Spleen (tissue), 11 donors: ENCODE data around the gene NAPB. TPM values are rescaled to one million over a fixed set of nuclear protein-coding genes. Genes with fewer than 3 reads are reported as not detected.
"Not testable (repeated sequence)": the region's sequence is repeated elsewhere in the genome, so short reads cannot be mapped to it uniquely, and the experiment has no call there.

Experiments used
- DNase-seq: peaks from one replicate; pipeline ENCODE4 v3.0.0-alpha.2; 2020
- H3K27ac ChIP-seq, 8 donors: fragments of 200-600 bp; sonication (generic) in 7 of 8; 1 replicate in 4 of 8; 2 replicates in 4 of 8; pipeline versions ENCODE4 v1.5.0 to v1.8.0; 2016 to 2021; ENCODE audit warnings: inconsistent platforms in 4 of 8, mild to moderate bottlenecking in 4 of 8, moderate library complexity in 1 of 8
- H3K27me3 ChIP-seq, 7 donors: fragments of 200-600 bp; sonication (generic) in 6 of 7; replicated peaks in 1 of 7; 1 replicate in 4 of 7; 2 replicates in 3 of 7; pipeline versions ENCODE4 v1.5.0 to v1.8.0; 2016 to 2021; ENCODE audit warnings: inconsistent platforms in 3 of 7, mild to moderate bottlenecking in 1 of 7
- H3K36me3 ChIP-seq, 6 donors: fragments of 200-600 bp; sonication (generic) in 5 of 6; 1 replicate in 4 of 6; 2 replicates in 2 of 6; pipeline versions ENCODE4 v1.5.0 to v1.8.0; 2016 to 2021; ENCODE audit warnings: inconsistent platforms in 2 of 6
- H3K4me1 ChIP-seq, 6 donors: fragments of 200-600 bp; sonication (generic) in 5 of 6; 1 replicate in 3 of 6; 2 replicates in 3 of 6; pipeline versions ENCODE4 v1.5.0 to v1.8.0; 2016 to 2021; ENCODE audit warnings: inconsistent platforms in 3 of 6
- H3K4me3 ChIP-seq, 8 donors: fragments of 200-600 bp; sonication (generic) in 7 of 8; 1 replicate in 4 of 8; 2 replicates in 4 of 8; pipeline versions ENCODE4 v1.5.0 to v1.8.0; 2016 to 2021; ENCODE audit warnings: inconsistent platforms in 4 of 8, mild to moderate bottlenecking in 4 of 8, moderate library complexity in 2 of 8
- H3K9me3 ChIP-seq, 8 donors: fragments of 200-600 bp; sonication (generic) in 7 of 8; 1 replicate in 4 of 8; 2 replicates in 4 of 8; pipeline versions ENCODE4 v1.5.0 to v1.8.0; 2016 to 2021; ENCODE audit warnings: inconsistent platforms in 4 of 8
- POLR2A ChIP-seq, 3 donors: fragments of 450-650 bp; IDR thresholded peaks; one replicate each; pipeline ENCODE4 v1.5.1; 2017; ENCODE audit warnings: antibody characterized with exemption in 3 of 3, mild to moderate bottlenecking in 1 of 3
- POLR2AphosphoS5 ChIP-seq, 3 donors: sonication (generic); formaldehyde crosslinking; IDR thresholded peaks; one replicate each; pipeline ENCODE4 v1.5.1; 2017; ENCODE audit warnings: antibody characterized with exemption in 3 of 3
- WGBS, 5 donors: extraction: QIAGEN DNeasy Blood & Tissue Kit in 3 of 5; methylation state at CpG; one replicate each; pipeline versions ENCODE4 v1.1.5 to v1.1.7; 2013 to 2018; 5-methylcytosine and 5-hydroxymethylcytosine counted together
- intact Hi-C: fragments of 100-400 bp; cut with DNase I; formaldehyde crosslinking; loops from one replicate; pipeline ENCODE4 v1.15.0; 2023; ENCODE audit warnings: low total_unique reads
- polyA plus RNA-seq, 3 donors: library from polyadenylated mRNA; stranded (reverse); fragments of 200-250 nt; gene quantifications; one replicate each; pipeline ENCODE4 v1.2.1, GENCODE V29; 2013
- total RNA-seq, 7 donors: library from RNA; depleted of rRNA in 3 of 7; stranded (reverse); fragments of >200 nt in 3 of 7; fragmentation: NEBNext Ultra II Directional in 4 of 7; extraction: Animal tissue kit (Norgen Biotek cat#: 25700) in 4 of 7; gene quantifications; one replicate each; pipeline versions ENCODE4 v1.1.0 to v1.2.1, GENCODE V29; 2016 to 2021
- TF ChIP-seq, protein P1 (sequence below), 11 experiments: fragments of 200-600 bp in 7 of 11; fragments of 450-650 bp in 4 of 11; sonication (generic) in 4 of 11; IDR thresholded peaks in 8 of 11; conservative IDR thresholded peaks in 3 of 11; 1 replicate in 7 of 11; 2 replicates in 4 of 11; pipeline versions ENCODE4 v1.4.0 to v1.8.0; 2016 to 2021; ENCODE audit warnings: antibody characterized with exemption in 11 of 11, inconsistent platforms in 4 of 11, mild to moderate bottlenecking in 1 of 11
- donor health status: healthy with polysubstance abuse.
- donor health status: DM: no; HTN: no; CAD: no; lungs with moderate emphysema.
- donor health status: DM: no; HTN: no; CAD: no.
- donor health status: Bipolar disorder and iron deficiency.
- donor health status: healthy.
- donor health status: DM: no; HTN: no; CAD: no.
- donor health status: DM: yes; HTN: yes; CAD: no.

NAPB gene
- total and polyA plus RNA-seq, 10 donors = 3.4 to 31.9 (median 14.0) TPM

DNA sequence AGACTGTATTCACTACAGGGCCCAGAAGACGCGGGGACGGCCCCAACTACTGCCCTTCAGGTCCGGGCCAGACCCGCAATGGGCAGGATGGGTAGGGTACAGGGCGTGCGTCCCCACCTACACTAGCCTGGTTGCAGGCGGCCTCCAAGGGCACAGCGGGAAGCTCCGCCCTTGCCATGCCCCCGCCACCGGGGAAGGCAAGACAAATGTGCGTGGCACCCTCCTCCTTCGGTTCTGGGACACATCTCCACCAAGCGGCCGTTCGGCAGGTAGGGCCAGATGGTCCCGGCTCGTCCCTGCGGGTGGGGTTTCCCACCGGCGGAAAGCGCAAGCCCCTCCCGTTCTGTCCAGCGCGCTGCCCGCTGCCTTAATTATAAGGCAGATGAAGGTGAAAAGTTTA is 65.1 kb downstream of the NAPB start:
- H3K27ac ChIP-seq = peak overlapping the region in 1 of 8 donors; percentile 96
- intact Hi-C loops = no loop called here
- H3K4me3 ChIP-seq = no peak overlapping the region
- no peaks in the 10 kb centered on the region for H3K27me3 ChIP-seq
- peaks cover 0 to 28% (median 20%) of the 10 kb centered on the region in 6 donors for H3K36me3 ChIP-seq
- peaks cover 24 to 72% (median 47%) of the 10 kb centered on the region in 6 donors for H3K4me1 ChIP-seq
- 80 to 91% (median 84%) methylated on average over 23 to 27 of the region's 27 CpGs for WGBS, 5 donors
- H3K9me3 ChIP-seq = no peaks in the 10 kb centered on the region
- TF ChIP-seq POLR2A (IDR thresholded peaks at IDR 0.05) = no peak
- peak in 2 of 3 donors; percentile 33 to 45 for TF ChIP-seq POLR2AphosphoS5 (IDR thresholded peaks at IDR 0.05)
- TF ChIP-seq, protein P1, sequence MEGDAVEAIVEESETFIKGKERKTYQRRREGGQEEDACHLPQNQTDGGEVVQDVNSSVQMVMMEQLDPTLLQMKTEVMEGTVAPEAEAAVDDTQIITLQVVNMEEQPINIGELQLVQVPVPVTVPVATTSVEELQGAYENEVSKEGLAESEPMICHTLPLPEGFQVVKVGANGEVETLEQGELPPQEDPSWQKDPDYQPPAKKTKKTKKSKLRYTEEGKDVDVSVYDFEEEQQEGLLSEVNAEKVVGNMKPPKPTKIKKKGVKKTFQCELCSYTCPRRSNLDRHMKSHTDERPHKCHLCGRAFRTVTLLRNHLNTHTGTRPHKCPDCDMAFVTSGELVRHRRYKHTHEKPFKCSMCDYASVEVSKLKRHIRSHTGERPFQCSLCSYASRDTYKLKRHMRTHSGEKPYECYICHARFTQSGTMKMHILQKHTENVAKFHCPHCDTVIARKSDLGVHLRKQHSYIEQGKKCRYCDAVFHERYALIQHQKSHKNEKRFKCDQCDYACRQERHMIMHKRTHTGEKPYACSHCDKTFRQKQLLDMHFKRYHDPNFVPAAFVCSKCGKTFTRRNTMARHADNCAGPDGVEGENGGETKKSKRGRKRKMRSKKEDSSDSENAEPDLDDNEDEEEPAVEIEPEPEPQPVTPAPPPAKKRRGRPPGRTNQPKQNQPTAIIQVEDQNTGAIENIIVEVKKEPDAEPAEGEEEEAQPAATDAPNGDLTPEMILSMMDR (IDR thresholded peaks at IDR 0.05 in 8 of 11, conservative IDR thresholded peaks at IDR 0.05 in 3 of 11) = no peak
- DNase-seq = peak; percentile 84

GRCh38 chr20:23350904-23351838 is 70.1 kb downstream of the NAPB start:
- H3K4me3 ChIP-seq = peak overlapping the region; percentile 89 to 97 (median 94)
- peaks cover 16 to 47% (median 29%) of the 10 kb centered on the region in 6 donors for H3K4me1 ChIP-seq
- H3K36me3 ChIP-seq = peaks cover 0 to 26% (median 20%) of the 10 kb centered on the region in 6 donors
- 2 to 6% (median 2%) methylated on average over 37 to 64 of the region's 64 CpGs for WGBS, 5 donors
- H3K9me3 ChIP-seq = no peaks in the 10 kb centered on the region
- DNase-seq = peak; percentile 92
- H3K27ac ChIP-seq = peak overlapping the region; percentile 96 to 99 (median 99)
- H3K27me3 ChIP-seq = no peaks in the 10 kb centered on the region
- TF ChIP-seq POLR2AphosphoS5 (IDR thresholded peaks at IDR 0.05) (peak in 1 of 3 donors; percentile 37), POLR2A (IDR thresholded peaks at IDR 0.05) (no peak)
- intact Hi-C loops = no loop called here

DNA sequence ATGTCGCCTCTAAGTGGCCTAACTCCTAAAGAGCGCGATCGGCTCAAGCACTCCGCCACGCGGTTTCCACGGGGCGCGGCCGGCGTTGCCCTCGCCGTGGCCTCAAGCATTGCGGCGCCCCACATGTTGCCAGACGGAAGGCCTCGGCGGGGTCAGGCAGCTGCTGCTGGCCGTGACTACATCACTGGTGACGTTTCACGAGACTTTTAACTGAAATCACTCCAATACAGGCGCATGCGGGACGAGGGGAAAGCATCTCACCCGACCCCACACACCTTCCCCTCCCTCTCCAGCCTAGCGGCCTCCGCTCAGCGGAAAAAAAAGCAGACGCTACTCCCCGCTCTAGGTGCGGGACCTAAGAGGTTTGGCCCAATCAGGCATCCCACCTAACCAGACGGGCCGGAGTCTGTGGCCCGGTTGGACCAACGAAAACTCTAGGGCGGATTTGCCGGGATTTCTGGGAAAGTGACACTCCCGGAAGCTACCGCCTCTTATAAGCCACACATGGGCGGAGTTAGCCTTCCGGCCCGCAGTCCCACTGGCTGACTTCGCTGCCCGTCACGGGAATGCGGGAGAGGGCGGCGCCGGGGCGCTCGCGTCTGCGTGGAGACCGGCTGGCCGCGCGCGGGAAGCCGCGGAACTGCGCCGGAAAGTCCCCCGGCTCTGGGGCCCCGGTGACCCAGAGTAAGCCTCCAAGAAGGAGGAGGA is 70.9 kb downstream of the NAPB start, which contains the start of gene NXT1:
Gene NXT1 (plus strand): TSS at position 596 of the 708 bp plus-strand sequence. CDS start 3,251 bp downstream, outside the sequence.
- Histone ChIP-seq H3K27me3 (no peaks in the 10 kb centered on the region), H3K9me3 (no peaks in the 10 kb centered on the region), H3K27ac (peak within 1 kb of the TSS; percentile 96 to 99 (median 99)), H3K36me3 (peaks cover 0 to 17% (median 15%) of the 10 kb centered on the region in 6 donors), H3K4me3 (peak within 1 kb of the TSS; percentile 89 to 97 (median 94)), H3K4me1 (peaks cover 16 to 40% (median 29%) of the 10 kb centered on the region in 6 donors)
- TF ChIP-seq, protein P1 (IDR thresholded peaks at IDR 0.05 in 8 of 11, conservative IDR thresholded peaks at IDR 0.05 in 3 of 11) = peak in 5 of 11 experiments; percentile 3 to 33 (median 22)
- TF ChIP-seq POLR2AphosphoS5 (IDR thresholded peaks at IDR 0.05) (peak; percentile 95 to 98 (median 98)), POLR2A (IDR thresholded peaks at IDR 0.05) (peak; percentile 11 to 79 (median 74))
- intact Hi-C loops = no loop called here
- DNase-seq = peak; percentile 98
- 0 to 1% (median 0%) methylated on average over 39 to 65 of the region's 65 CpGs for WGBS, 5 donors

- Histone ChIP-seq H3K4me3 (peak overlapping the region; percentile 89 to 97 (median 94)), H3K27ac (peak overlapping the region; percentile 96 to 99 (median 99)), H3K27me3 (no peaks in the 10 kb centered on the region), H3K4me1 (peaks cover 16 to 40% (median 29%) of the 10 kb centered on the region in 6 donors), H3K36me3 (peaks cover 0 to 10% (median 9%) of the 10 kb centered on the region in 6 donors), H3K9me3 (no peaks in the 10 kb centered on the region)
- intact Hi-C loops = no loop called here
- WGBS, 5 donors = 8 to 10% (median 9%) methylated on average over 23 of the region's 23 CpGs
- TF ChIP-seq POLR2A (IDR thresholded peaks at IDR 0.05) = no peak
- TF ChIP-seq, protein P1 (IDR thresholded peaks at IDR 0.05 in 8 of 11, conservative IDR thresholded peaks at IDR 0.05 in 3 of 11) = peak in 10 of 11 experiments; percentile 3 to 65 (median 55)
- DNase-seq = no peak
Observed at GRCh38 chr20:23349338-23350195, 71.7 kb downstream of the NAPB start.

DNA sequence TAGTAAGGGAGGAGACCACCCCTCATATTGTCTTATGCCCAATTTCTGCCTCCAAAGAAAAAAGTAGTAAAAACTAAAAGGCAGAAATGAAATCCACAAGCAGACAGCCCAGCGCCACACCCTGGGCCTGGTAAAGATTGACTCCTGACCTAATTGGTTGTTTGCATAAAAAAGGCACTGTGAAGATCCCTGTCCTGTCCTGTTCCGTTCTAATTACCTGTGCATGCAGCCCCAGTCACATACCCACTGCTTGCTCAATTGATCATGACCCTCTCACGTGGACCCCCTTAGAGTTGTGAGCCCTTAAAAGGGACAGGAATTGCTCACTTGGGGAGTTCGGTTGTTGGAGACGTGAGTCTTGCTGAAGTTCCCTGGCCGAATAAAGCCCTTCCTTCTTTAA is 72.8 kb downstream of the NAPB start:
- DNase-seq, H3K9me3 ChIP-seq, H3K27me3 ChIP-seq, H3K36me3 ChIP-seq, H3K4me3 ChIP-seq, intact Hi-C loops: not testable (repeated sequence)
- Histone ChIP-seq H3K27ac (peak overlapping the region in 4 of 8 donors; percentile 99), H3K4me1 (peaks cover 16 to 38% (median 29%) of the 10 kb centered on the region in 6 donors)
- WGBS, 5 donors = 91 to 97% (median 94%) methylated on average over 6 of the region's 6 CpGs
